Hepatocyte (in vitro differentiated cells): ENCODE results near the gene ZBTB37.

Source experiments
- CTCF ChIP-seq: fragments of 200-600 bp; sonication (generic); IDR thresholded peaks from 2 replicates; pipeline ENCODE4 v1.5.1; 2016; ENCODE audit warnings: antibody characterized with exemption, mild to moderate bottlenecking; ENCODE audit not compliant: poor library complexity
- EZH2 ChIP-seq: fragments of 200-600 bp; sonication (generic); IDR thresholded peaks from 2 replicates; pipeline ENCODE4 v1.6.1; 2016; ENCODE audit warnings: antibody characterized with exemption, mild to moderate bottlenecking, borderline replicate concordance
- EZH2phosphoT487 ChIP-seq: fragments of 200-600 bp; sonication (generic); IDR thresholded peaks from one replicate; pipeline ENCODE4 v1.6.1; 2018; ENCODE audit warnings: antibody characterized with exemption, mild to moderate bottlenecking, low read depth, moderate library complexity; ENCODE audit not compliant: unreplicated experiment, severe bottlenecking

- TF ChIP-seq EZH2, result no peak
- TF ChIP-seq CTCF, result no peak
- TF ChIP-seq EZH2phosphoT487, result no peak
Measured at GRCh38 chr1:173900992-173901391, 32.8 kb downstream of the ZBTB37 start.
